Bronchial epithelial cell (primary cell): Measurements from ENCODE around the gene SMIM10L2A. TPM values are rescaled to one million over a fixed set of nuclear protein-coding genes. Genes with fewer than 3 reads are reported as not detected.

Experiments
- DNase-seq: peaks from one replicate; pipeline ENCODE4 v3.0.0-alpha.2; 2010; ENCODE audit warnings: low read depth
- FAIRE-seq: peaks from 2 replicates; lab custom pipeline; 2011; peaks lifted over from hg19 to GRCh38; lab: Jason Lieb, UNC
- H3K27me3 ChIP-seq: 2 replicates; pipeline ENCODE4 v1.5.1; 2011; ENCODE audit warnings: low read length; ENCODE audit not compliant: control insufficient read depth, insufficient read depth
- H3K36me3 ChIP-seq: 2 replicates; pipeline ENCODE4 v1.5.1; 2011; ENCODE audit warnings: low read length; ENCODE audit not compliant: control insufficient read depth, insufficient read depth
- H3K4me3 ChIP-seq: 2 replicates; pipeline ENCODE4 v1.5.1; 2011; ENCODE audit warnings: mild to moderate bottlenecking, low read depth, low read length, control low read depth
- CTCF ChIP-seq: IDR thresholded peaks from 2 replicates; pipeline ENCODE4 v1.5.1; 2011; ENCODE audit warnings: mild to moderate bottlenecking, moderate library complexity, low read length, control low read depth, inconsistent platforms; ENCODE audit not compliant: insufficient read depth, severe bottlenecking
- total RNA-seq: library from RNA; depleted of rRNA; stranded (reverse); fragments of >200 nt; gene quantifications from 2 replicates; pipeline ENCODE4 v1.2.1, GENCODE V29; 2014

Gene SMIM10L2A
- 2.1 and 3.8 TPM in 2 replicates for total RNA-seq

GRCh38 chrX:135421932-135422809 is at the start of gene SMIM10L2A:
TSS of gene SMIM10L2A (plus strand) at chrX:135421944. CDS start at chrX:135422132, 188 bp downstream.
- FAIRE-seq (no peak), DNase-seq (no peak)
- no peaks in the 10 kb centered on the region for H3K36me3 ChIP-seq
- H3K27me3 ChIP-seq: no peaks in the 10 kb centered on the region
- peak within 1 kb of the TSS; percentile 44 for H3K4me3 ChIP-seq
- no peak for TF ChIP-seq CTCF

- Histone ChIP-seq H3K4me3 (no peak overlapping the region), H3K27me3 (no peaks in the 10 kb centered on the region), H3K36me3 (no peaks in the 10 kb centered on the region)
- FAIRE-seq: no peak
- no peak for DNase-seq
- TF ChIP-seq CTCF: no peak
These were observed 48.4 kb upstream of the SMIM10L2A start for GRCh38 chrX:135373357-135373756.

GRCh38 chrX:135382260-135382659 is 39.5 kb upstream of the SMIM10L2A start:
- no peak for FAIRE-seq
- no peak for TF ChIP-seq CTCF
- no peak for DNase-seq
- no peak overlapping the region for H3K4me3 ChIP-seq
- no peaks in the 10 kb centered on the region for H3K36me3 ChIP-seq
- no peaks in the 10 kb centered on the region for H3K27me3 ChIP-seq

- H3K27me3 ChIP-seq: no peaks in the 10 kb centered on the region
- no peaks in the 10 kb centered on the region for H3K36me3 ChIP-seq
- no peak for FAIRE-seq
- H3K4me3 ChIP-seq: no peak overlapping the region
- no peak for TF ChIP-seq CTCF
- DNase-seq: no peak
These were observed 38.5 kb upstream of the SMIM10L2A start for GRCh38 chrX:135383249-135383648.

GRCh38 chrX:135384161-135384836 is 37.4 kb upstream of the SMIM10L2A start:
- DNase-seq (no peak), FAIRE-seq (no peak)
- no peaks in the 10 kb centered on the region for H3K36me3 ChIP-seq
- no peak overlapping the region for H3K4me3 ChIP-seq
- TF ChIP-seq CTCF: no peak
- no peaks in the 10 kb centered on the region for H3K27me3 ChIP-seq
